Stomach (tissue), 4 donors: ENCODE results near the gene TNNI3K.

Source experiments
- CTCF ChIP-seq, 7 experiments: fragments of 450-650 bp in 4 of 7; fragments of 200-600 bp in 3 of 7; sonication (generic) in 3 of 7; IDR thresholded peaks; one replicate each; pipeline ENCODE4 v1.5.1; 2016 to 2019; ENCODE audit warnings: antibody characterized with exemption in 7 of 7, control low read depth in 2 of 7, mild to moderate bottlenecking in 1 of 7
- POLR2AphosphoS5 ChIP-seq, 3 donors: sonication (generic); formaldehyde crosslinking; IDR thresholded peaks; one replicate each; pipeline ENCODE4 v1.6.1; 2016; ENCODE audit warnings: antibody characterized with exemption in 3 of 3

GRCh38 chr1:74215229-74215628 lies 20.0 kb upstream of the TNNI3K start:
- no peak for TF ChIP-seq CTCF (IDR thresholded peaks at IDR 0.05)
- TF ChIP-seq POLR2AphosphoS5 (IDR thresholded peaks at IDR 0.05), result no peak
